ENCODE measurements around the gene TGFA.

DNA sequence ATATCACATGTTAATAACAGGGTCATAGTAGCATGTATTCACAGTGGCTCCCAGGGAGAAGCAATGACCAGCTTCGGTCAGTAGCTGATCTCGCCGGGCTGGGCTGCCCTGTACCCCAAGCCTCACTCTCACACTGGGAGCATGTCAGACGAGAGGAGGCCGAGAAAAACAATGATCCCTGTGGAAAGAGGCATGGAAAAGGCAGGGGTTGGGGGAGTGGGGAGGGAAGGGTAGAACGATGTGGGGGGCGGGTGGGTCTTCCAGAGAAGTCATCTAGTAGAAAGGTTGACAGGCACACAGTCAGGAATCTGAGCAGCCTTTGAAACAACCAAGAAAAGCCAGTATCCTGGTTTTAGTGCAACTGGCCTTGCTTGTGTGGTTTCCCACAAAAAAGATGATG is 25.4 kb downstream of the TGFA start:
- TF ChIP-seq, protein P1, sequence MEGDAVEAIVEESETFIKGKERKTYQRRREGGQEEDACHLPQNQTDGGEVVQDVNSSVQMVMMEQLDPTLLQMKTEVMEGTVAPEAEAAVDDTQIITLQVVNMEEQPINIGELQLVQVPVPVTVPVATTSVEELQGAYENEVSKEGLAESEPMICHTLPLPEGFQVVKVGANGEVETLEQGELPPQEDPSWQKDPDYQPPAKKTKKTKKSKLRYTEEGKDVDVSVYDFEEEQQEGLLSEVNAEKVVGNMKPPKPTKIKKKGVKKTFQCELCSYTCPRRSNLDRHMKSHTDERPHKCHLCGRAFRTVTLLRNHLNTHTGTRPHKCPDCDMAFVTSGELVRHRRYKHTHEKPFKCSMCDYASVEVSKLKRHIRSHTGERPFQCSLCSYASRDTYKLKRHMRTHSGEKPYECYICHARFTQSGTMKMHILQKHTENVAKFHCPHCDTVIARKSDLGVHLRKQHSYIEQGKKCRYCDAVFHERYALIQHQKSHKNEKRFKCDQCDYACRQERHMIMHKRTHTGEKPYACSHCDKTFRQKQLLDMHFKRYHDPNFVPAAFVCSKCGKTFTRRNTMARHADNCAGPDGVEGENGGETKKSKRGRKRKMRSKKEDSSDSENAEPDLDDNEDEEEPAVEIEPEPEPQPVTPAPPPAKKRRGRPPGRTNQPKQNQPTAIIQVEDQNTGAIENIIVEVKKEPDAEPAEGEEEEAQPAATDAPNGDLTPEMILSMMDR (IDR thresholded peaks at IDR 0.05): no peak
- TF ChIP-seq POLR2A (IDR thresholded peaks at IDR 0.05) (no peak), POLR2AphosphoS5 (IDR thresholded peaks at IDR 0.05) (no peak), EP300 (IDR thresholded peaks at IDR 0.05) (no peak)
